Measurements from ENCODE around the gene DCBLD1. TPM values are rescaled to one million over a fixed set of nuclear protein-coding genes. Genes with fewer than 3 reads are reported as not detected.

The DCBLD1 gene
- total RNA-seq, 2 experiments from 2014 or later, result 7.8 to 10.6 TPM

GRCh38 chr6:117478853-117479231, 3.6 kb upstream of the DCBLD1 start:
- no peak for DNase-seq
- H3K27ac Mint-ChIP-seq, result no peak overlapping the region
- H3K36me3 Mint-ChIP-seq (ENCODE audit: low read depth), result no peaks in the 10 kb centered on the region
- peaks cover 17% of the 10 kb centered on the region for H3K4me1 Mint-ChIP-seq
- H3K4me3 Mint-ChIP-seq, result no peak overlapping the region
- ChIA-PET CTCF (interaction anchor here (0.6 to 4.8 kb wide), 11 partner anchors 14 to 211 kb away, joined by 3 to 30 read pairs (median 6); no protein-coding TSS in a partner anchor), POLR2A (interaction anchor here (0.9 to 2.6 kb wide), 3 partner anchors 11 to 86 kb away, joined by 3 to 13 read pairs (median 3); no protein-coding TSS in a partner anchor)
- no peaks in the 10 kb centered on the region for H3K9me3 Mint-ChIP-seq
- peaks cover 42% of the 10 kb centered on the region for H3K27me3 Mint-ChIP-seq

DNA sequence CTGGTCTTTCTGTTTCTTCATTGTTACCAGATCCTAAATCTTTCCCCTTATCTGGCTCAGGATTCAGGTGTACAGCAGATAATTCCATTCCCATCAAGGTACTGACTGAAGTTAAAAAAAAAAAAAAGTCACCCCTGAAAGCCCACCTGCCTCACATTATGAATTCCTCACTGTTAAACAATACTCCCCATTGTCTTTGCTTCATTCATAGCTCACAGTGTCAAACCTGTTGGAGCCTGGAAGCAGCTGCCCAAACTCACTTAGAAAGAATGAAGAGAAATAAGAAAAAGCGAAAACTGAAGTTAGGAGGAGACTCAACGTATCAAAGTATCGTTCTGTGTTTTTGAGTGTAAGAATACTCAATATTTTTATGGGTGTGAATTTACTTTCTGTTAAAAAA, 1.8 kb upstream of the DCBLD1 start:
- H3K4me1 Mint-ChIP-seq, result peaks cover 24% of the 10 kb centered on the region
- ChIA-PET CTCF (interaction anchor here (0.7 to 5.0 kb wide), 7 partner anchors 21 to 124 kb away, joined by 3 to 30 read pairs (median 4); partner anchors contain the start of gene GOPC), POLR2A (interaction anchor here (0.7 to 6.1 kb wide), 4 partner anchors 65 to 132 kb away, joined by 3 to 57 read pairs (median 26); partner anchors contain the start of gene GOPC)
- no peaks in the 10 kb centered on the region for H3K9me3 Mint-ChIP-seq
- H3K4me3 Mint-ChIP-seq, result no peak overlapping the region
- no peak overlapping the region for H3K27ac Mint-ChIP-seq
- H3K27me3 Mint-ChIP-seq, result peaks cover 35% of the 10 kb centered on the region
- DNase-seq, result no peak
- H3K36me3 Mint-ChIP-seq (ENCODE audit: low read depth), result peaks cover 6% of the 10 kb centered on the region

DNA sequence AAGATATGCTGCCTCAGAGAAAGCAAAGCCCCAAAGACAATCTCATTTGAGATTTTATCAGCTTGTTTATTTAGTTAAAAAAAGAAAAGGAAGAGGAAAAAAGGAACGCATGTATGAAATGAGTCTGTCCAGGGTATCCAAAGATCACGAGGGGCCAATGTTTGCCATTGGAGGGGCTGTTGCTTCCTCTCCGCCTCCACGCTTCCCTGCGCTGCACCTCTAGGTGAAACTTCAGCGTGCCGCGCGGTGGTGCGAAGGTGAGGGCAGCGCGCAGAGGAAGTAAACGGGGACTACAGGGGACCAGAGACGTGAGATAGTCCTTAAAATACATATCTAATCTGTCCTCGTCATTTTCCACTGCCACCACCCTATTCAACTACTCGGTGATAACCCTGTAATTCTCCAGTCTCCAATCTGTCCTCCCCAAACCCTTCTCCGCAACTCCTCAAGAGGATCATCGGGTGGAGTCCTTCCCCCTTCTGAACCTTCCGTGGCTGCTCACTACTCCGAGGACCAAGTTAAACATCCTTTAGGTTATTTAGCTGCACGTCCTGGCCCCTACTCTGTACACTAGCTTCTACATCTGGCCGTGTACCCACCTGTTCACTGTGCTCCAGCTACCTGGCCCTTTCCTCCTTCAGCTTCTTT, 1.1 kb upstream of the DCBLD1 start:
- Mint-ChIP-seq H3K9me3 (no peaks in the 10 kb centered on the region), H3K36me3 (ENCODE audit: low read depth) (peaks cover 7% of the 10 kb centered on the region), H3K27ac (no peak overlapping the region), H3K27me3 (peaks cover 35% of the 10 kb centered on the region), H3K4me3 (peak overlapping the region; percentile 77), H3K4me1 (peaks cover 24% of the 10 kb centered on the region)
- ChIA-PET POLR2A (interaction anchor here (0.7 to 6.1 kb wide), 6 partner anchors 9 to 132 kb away, joined by 3 to 57 read pairs (median 4); partner anchors contain the start of gene GOPC), CTCF (interaction anchor here (0.7 to 5.0 kb wide), 8 partner anchors 21 to 123 kb away, joined by 3 to 30 read pairs (median 4); partner anchors contain the start of gene GOPC)
- peak; percentile 20 for DNase-seq

DNA sequence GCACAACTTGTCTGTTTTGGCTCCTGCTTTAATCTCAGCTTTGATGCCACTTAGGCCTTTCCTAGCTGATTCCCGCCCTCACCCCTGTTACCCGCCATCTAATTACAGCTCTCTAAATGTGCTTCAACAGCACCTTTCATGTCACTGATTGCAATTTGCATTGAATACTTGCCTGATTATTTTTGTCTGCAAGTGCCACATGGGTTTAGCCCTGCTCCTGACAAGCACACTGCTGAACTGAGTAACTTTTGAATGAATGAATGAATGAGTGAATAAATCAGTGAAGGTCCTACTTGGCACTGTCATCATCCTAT, 591 bp upstream of the DCBLD1 start:
- H3K4me3 Mint-ChIP-seq, result peak overlapping the region; percentile 77
- CTCF ChIA-PET, result interaction anchor here (1.3 to 5.0 kb wide), 6 partner anchors 32 to 122 kb away, joined by 3 to 30 read pairs (median 6); no protein-coding TSS in a partner anchor
- no peaks in the 10 kb centered on the region for H3K9me3 Mint-ChIP-seq
- peaks cover 32% of the 10 kb centered on the region for H3K27me3 Mint-ChIP-seq
- DNase-seq, result no peak
- no peak overlapping the region for H3K27ac Mint-ChIP-seq
- POLR2A ChIA-PET, result interaction anchor here (0.9 to 6.1 kb wide), 4 partner anchors 9 to 121 kb away, joined by 3 to 57 read pairs (median 26); partner anchors contain the start of gene GOPC
- H3K4me1 Mint-ChIP-seq, result peaks cover 24% of the 10 kb centered on the region
- H3K36me3 Mint-ChIP-seq (ENCODE audit: low read depth), result peaks cover 9% of the 10 kb centered on the region

- Mint-ChIP-seq H3K4me3 (peak overlapping the region; percentile 81), H3K36me3 (ENCODE audit: low read depth) (peaks cover 12% of the 10 kb centered on the region), H3K4me1 (peaks cover 24% of the 10 kb centered on the region), H3K27me3 (peaks cover 26% of the 10 kb centered on the region), H3K9me3 (no peaks in the 10 kb centered on the region), H3K27ac (peak overlapping the region; percentile 68)
- ChIA-PET POLR2A (interaction anchor here (0.7 to 6.1 kb wide), 11 partner anchors 10 to 193 kb away, joined by 3 to 57 read pairs (median 5); partner anchors contain the start of gene GOPC), CTCF (interaction anchor here (1.5 to 5.0 kb wide), 5 partner anchors 11 to 119 kb away, joined by 5 to 22 read pairs (median 6); partner anchors contain the start of gene GOPC)
- DNase-seq, result peak; percentile 34
Measured at GRCh38 chr6:117483004-117483644, 650 bp downstream of the DCBLD1 start.

- H3K27me3 Mint-ChIP-seq, result peaks cover 23% of the 10 kb centered on the region
- DNase-seq, result no peak
- H3K27ac Mint-ChIP-seq, result peak overlapping the region; percentile 68
- peaks cover 12% of the 10 kb centered on the region for H3K36me3 Mint-ChIP-seq (ENCODE audit: low read depth)
- peaks cover 24% of the 10 kb centered on the region for H3K4me1 Mint-ChIP-seq
- POLR2A ChIA-PET, result interaction anchor here (0.9 to 6.1 kb wide), 10 partner anchors 10 to 119 kb away, joined by 3 to 57 read pairs (median 6); partner anchors contain the start of gene GOPC
- CTCF ChIA-PET, result interaction anchor here (1.5 to 5.0 kb wide), 5 partner anchors 11 to 119 kb away, joined by 5 to 22 read pairs (median 6); partner anchors contain the start of gene GOPC
- no peaks in the 10 kb centered on the region for H3K9me3 Mint-ChIP-seq
- H3K4me3 Mint-ChIP-seq, result peak overlapping the region; percentile 81
Measured at GRCh38 chr6:117483645-117484016, 1.2 kb downstream of the DCBLD1 start.

DNA sequence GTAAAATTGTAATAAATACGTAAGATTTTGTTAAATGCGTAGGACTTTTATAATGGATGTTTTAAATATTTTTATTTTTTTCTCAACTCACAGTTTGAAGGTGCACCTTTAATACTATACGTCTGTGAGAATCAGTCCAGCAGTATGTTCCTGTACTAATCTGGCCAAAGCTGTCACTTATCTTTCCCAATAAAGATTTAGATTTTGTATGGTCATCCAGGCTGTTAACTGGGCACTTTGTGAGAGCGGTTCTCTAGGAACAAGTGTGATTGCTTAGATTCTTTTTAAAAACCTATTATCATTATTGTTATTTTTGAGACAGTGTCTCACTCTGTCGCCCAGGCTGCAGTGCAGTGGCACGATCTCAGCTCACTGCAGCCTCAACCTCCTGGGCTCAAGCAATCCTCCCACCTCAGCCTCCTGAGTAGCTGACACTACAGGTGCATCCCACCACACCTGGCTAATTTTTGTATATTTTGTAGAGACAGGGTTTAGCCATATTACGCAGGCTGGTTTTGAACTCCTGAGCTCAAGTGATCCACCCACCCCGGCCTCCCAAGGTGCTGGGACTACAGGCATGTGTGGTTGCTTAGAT, 1.7 kb downstream of the DCBLD1 start:
- H3K27me3 Mint-ChIP-seq, result peaks cover 21% of the 10 kb centered on the region
- peaks cover 24% of the 10 kb centered on the region for H3K4me1 Mint-ChIP-seq
- H3K4me3 Mint-ChIP-seq, result peak overlapping the region; percentile 81
- H3K27ac Mint-ChIP-seq, result no peak overlapping the region
- no peaks in the 10 kb centered on the region for H3K9me3 Mint-ChIP-seq
- CTCF ChIA-PET, result interaction anchor here (1.5 to 5.0 kb wide), 5 partner anchors 10 to 118 kb away, joined by 5 to 22 read pairs (median 6); partner anchors contain the start of gene GOPC
- H3K36me3 Mint-ChIP-seq (ENCODE audit: low read depth), result peaks cover 12% of the 10 kb centered on the region
- no peak for DNase-seq
- POLR2A ChIA-PET, result interaction anchor here (0.9 to 6.1 kb wide), 7 partner anchors 9 to 118 kb away, joined by 4 to 57 read pairs (median 8); partner anchors contain the start of gene GOPC

GRCh38 chr6:117485433-117485832, 3.0 kb downstream of the DCBLD1 start:
- CTCF ChIA-PET, result interaction anchor here (3.3 kb wide), 1 partner anchor 64 kb away, joined by 15 read pairs; no protein-coding TSS in a partner anchor
- Mint-ChIP-seq H3K36me3 (ENCODE audit: low read depth) (peaks cover 12% of the 10 kb centered on the region), H3K9me3 (no peaks in the 10 kb centered on the region), H3K4me1 (peaks cover 24% of the 10 kb centered on the region), H3K27me3 (peaks cover 17% of the 10 kb centered on the region), H3K27ac (no peak overlapping the region), H3K4me3 (no peak overlapping the region)
- POLR2A ChIA-PET, result interaction anchor here (1.1 to 6.1 kb wide), 4 partner anchors 11 to 117 kb away, joined by 3 to 57 read pairs (median 25); partner anchors contain the start of gene GOPC
- no peak for DNase-seq

GRCh38 chr6:117487821-117488220, 5.3 kb downstream of the DCBLD1 start:
- Mint-ChIP-seq H3K9me3 (no peaks in the 10 kb centered on the region), H3K27ac (no peak overlapping the region), H3K36me3 (ENCODE audit: low read depth) (peaks cover 12% of the 10 kb centered on the region), H3K4me1 (peaks cover 11% of the 10 kb centered on the region), H3K27me3 (no peaks in the 10 kb centered on the region), H3K4me3 (no peak overlapping the region)
- ChIA-PET POLR2A (no interaction called here), CTCF (no interaction called here)
- DNase-seq, result no peak

- Mint-ChIP-seq H3K9me3 (no peaks in the 10 kb centered on the region), H3K27me3 (no peaks in the 10 kb centered on the region), H3K4me3 (no peak overlapping the region), H3K36me3 (ENCODE audit: low read depth) (peaks cover 12% of the 10 kb centered on the region), H3K4me1 (peaks cover 11% of the 10 kb centered on the region), H3K27ac (no peak overlapping the region)
- ChIA-PET CTCF (no interaction called here), POLR2A (no interaction called here)
- DNase-seq, result no peak
Measured at GRCh38 chr6:117489003-117489402, 6.5 kb downstream of the DCBLD1 start.

DNA sequence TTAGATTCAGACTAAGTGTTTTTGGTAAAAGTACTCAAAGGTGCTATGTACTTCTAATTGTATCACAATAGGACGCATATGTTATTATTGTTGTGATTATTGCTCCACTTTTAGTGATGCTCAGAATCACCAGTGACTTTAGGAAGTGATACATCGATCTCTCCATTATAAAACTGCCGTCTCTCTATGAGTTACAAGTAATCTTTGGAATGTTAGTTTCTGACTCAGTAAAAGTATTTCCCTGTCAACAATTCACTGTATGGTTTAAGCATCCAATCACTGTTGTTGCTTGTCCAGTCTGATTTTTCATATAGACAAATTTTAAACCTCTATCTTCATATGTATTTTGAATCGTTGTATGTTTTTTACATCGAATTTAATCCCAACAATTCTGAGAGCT, 9.4 kb downstream of the DCBLD1 start:
- Mint-ChIP-seq H3K27ac (no peak overlapping the region), H3K9me3 (no peaks in the 10 kb centered on the region), H3K27me3 (no peaks in the 10 kb centered on the region), H3K36me3 (ENCODE audit: low read depth) (peaks cover 3% of the 10 kb centered on the region), H3K4me3 (no peak overlapping the region), H3K4me1 (peaks cover 14% of the 10 kb centered on the region)
- no peak for DNase-seq
- CTCF ChIA-PET, result no interaction called here
- POLR2A ChIA-PET, result no interaction called here

DNA sequence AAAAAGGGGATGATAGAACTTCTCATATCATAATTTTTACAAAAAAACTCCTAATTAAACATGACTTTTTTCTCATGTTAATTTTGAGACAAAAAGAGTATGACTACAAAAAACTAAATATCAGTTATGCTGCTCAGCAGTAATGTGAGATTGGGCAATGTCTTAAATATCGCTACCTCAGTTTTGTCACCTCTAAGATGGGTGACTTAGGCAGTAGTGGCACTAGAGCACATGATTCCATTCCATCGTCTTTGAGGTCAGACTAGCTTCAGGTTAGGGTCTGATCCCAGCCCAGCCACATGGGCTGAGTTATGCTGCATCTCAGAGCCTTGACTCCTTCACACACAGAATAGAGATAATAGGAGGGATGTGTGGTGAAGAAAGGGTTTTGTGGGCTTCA, 11.0 kb downstream of the DCBLD1 start:
- peaks cover 21% of the 10 kb centered on the region for H3K4me1 Mint-ChIP-seq
- H3K36me3 Mint-ChIP-seq (ENCODE audit: low read depth), result no peaks in the 10 kb centered on the region
- H3K4me3 Mint-ChIP-seq, result no peak overlapping the region
- no peaks in the 10 kb centered on the region for H3K9me3 Mint-ChIP-seq
- ChIA-PET POLR2A (interaction anchor here (1.7 kb wide), 1 partner anchor 10 kb away, joined by 7 read pairs; no protein-coding TSS in a partner anchor), CTCF (no interaction called here)
- H3K27me3 Mint-ChIP-seq, result no peaks in the 10 kb centered on the region
- no peak overlapping the region for H3K27ac Mint-ChIP-seq
- DNase-seq, result no peak

Data from activated CD4-positive, alpha-beta memory T cell treated with anti-CD3 and anti-CD28 coated beads, Interleukin-2, amount 10 ng/mL, durations not matched to agents 7 days and 5 days (primary cell).